ENCODE results near the gene TTLL10. TPM values are rescaled to one million over a fixed set of nuclear protein-coding genes. Genes with fewer than 3 reads are reported as not detected.

The TTLL10 gene
- total and polyA plus RNA-seq, 4 donors: not detected

GRCh38 chr1:1132956-1133750 is 40.5 kb upstream of the TTLL10 start:
- no peak for DNase-seq (ENCODE audit: low spot score)
- H3K27me3 ChIP-seq (ENCODE audit: control insufficient read depth in 4 of 4, insufficient read depth in 4 of 4, low read length in 3 of 4): no peaks in the 10 kb centered on the region
- H3K36me3 ChIP-seq (ENCODE audit: control insufficient read depth in 4 of 4, insufficient read depth in 3 of 4, low read depth in 1 of 4, low read length in 3 of 4): no peaks in the 10 kb centered on the region
- H3K9me3 ChIP-seq (ENCODE audit: control insufficient read depth in 4 of 4, low read length in 3 of 4): no peaks in the 10 kb centered on the region
- H3K27ac ChIP-seq (ENCODE audit: low read depth in 1 of 2, low read length in 2 of 2): no peak overlapping the region
- WGBS: 71% methylated on average over 32 of the region's 32 CpGs
- no peak overlapping the region for H3K9ac ChIP-seq (ENCODE audit: low read depth in 1 of 2, low read length in 2 of 2)
- H3K4me3 ChIP-seq (ENCODE audit: low read depth in 1 of 3, low read length in 3 of 3): no peak overlapping the region
- peaks cover 2 to 16% (median 11%) of the 10 kb centered on the region in 4 donors for H3K4me1 ChIP-seq (ENCODE audit: control insufficient read depth in 4 of 4, insufficient read depth in 4 of 4, low read length in 3 of 4)
- TF ChIP-seq RAD21 (IDR thresholded peaks at IDR 0.05) (peak in 1 of 2 donors; percentile 33), HNF4A (conservative IDR thresholded peaks at IDR 0.05) (no peak), GABPA (IDR thresholded peaks at IDR 0.05 in 1 of 2, conservative IDR thresholded peaks at IDR 0.05 in 1 of 2) (no peak), FOXA2 (IDR thresholded peaks at IDR 0.05) (no peak), SP1 (IDR thresholded peaks at IDR 0.05) (peak; percentile 21), REST (IDR thresholded peaks at IDR 0.05) (no peak), FOXA1 (IDR thresholded peaks at IDR 0.05) (no peak)

GRCh38 chr1:1134300-1134970 is 39.2 kb upstream of the TTLL10 start:
- Histone ChIP-seq H3K9ac (ENCODE audit: low read depth in 1 of 2, low read length in 2 of 2) (no peak overlapping the region), H3K4me1 (ENCODE audit: control insufficient read depth in 4 of 4, insufficient read depth in 4 of 4, low read length in 3 of 4) (peaks cover 0 to 7% (median 1%) of the 10 kb centered on the region in 4 donors), H3K27ac (ENCODE audit: low read depth in 1 of 2, low read length in 2 of 2) (no peak overlapping the region), H3K27me3 (ENCODE audit: control insufficient read depth in 4 of 4, insufficient read depth in 4 of 4, low read length in 3 of 4) (no peaks in the 10 kb centered on the region), H3K36me3 (ENCODE audit: control insufficient read depth in 4 of 4, insufficient read depth in 3 of 4, low read depth in 1 of 4, low read length in 3 of 4) (no peaks in the 10 kb centered on the region), H3K4me3 (ENCODE audit: low read depth in 1 of 3, low read length in 3 of 3) (no peak overlapping the region), H3K9me3 (ENCODE audit: control insufficient read depth in 4 of 4, low read length in 3 of 4) (no peaks in the 10 kb centered on the region)
- 92% methylated on average over 28 of the region's 28 CpGs for WGBS
- TF ChIP-seq HNF4A (conservative IDR thresholded peaks at IDR 0.05) (no peak), FOXA1 (IDR thresholded peaks at IDR 0.05) (no peak), TAF1 (conservative IDR thresholded peaks at IDR 0.05) (no peak), MAX (IDR thresholded peaks at IDR 0.05) (no peak), RAD21 (IDR thresholded peaks at IDR 0.05) (no peak), GABPA (IDR thresholded peaks at IDR 0.05 in 1 of 2, conservative IDR thresholded peaks at IDR 0.05 in 1 of 2) (no peak), HNF4G (IDR thresholded peaks at IDR 0.05) (no peak), SP1 (IDR thresholded peaks at IDR 0.05) (no peak), REST (IDR thresholded peaks at IDR 0.05) (no peak), ATF3 (IDR thresholded peaks at IDR 0.05) (no peak)
- no peak for DNase-seq (ENCODE audit: low spot score)

All from liver (tissue), 9 donors.